ENCODE results near the gene GPATCH4. TPM values are rescaled to one million over a fixed set of nuclear protein-coding genes. Genes with fewer than 3 reads are reported as not detected.
"Not testable (repeated sequence)": the region's sequence is repeated elsewhere in the genome, so short reads cannot be mapped to it uniquely, and the experiment has no call there.

Gene GPATCH4
- total RNA-seq, 1 donor from 2014 or later, result 24.0 TPM

DNA sequence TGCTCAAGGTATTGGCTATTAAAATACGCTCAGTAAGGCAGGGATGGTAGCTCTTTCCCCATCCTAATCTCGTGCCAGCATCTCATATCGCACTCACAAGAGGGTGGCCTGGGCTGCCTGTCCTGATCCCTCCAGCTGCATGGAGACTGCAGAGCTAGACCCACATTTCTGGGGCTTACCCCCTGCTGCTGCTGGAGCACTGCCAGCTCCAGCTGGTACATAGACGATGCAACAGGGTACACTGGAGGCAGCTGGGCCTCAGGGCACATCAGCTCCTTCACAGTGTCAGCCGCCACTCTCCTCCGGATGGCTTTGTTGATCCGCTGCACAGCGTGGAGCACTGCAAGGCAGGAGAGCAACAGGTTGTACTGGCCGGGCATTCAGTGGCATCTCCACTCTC, 44.9 kb downstream of the GPATCH4 start:
- Mint-ChIP-seq H3K27me3 (ENCODE audit: low read depth) (no peaks in the 10 kb centered on the region), H3K4me3 (no peak overlapping the region), H3K36me3 (peaks cover 10% of the 10 kb centered on the region)

DNA sequence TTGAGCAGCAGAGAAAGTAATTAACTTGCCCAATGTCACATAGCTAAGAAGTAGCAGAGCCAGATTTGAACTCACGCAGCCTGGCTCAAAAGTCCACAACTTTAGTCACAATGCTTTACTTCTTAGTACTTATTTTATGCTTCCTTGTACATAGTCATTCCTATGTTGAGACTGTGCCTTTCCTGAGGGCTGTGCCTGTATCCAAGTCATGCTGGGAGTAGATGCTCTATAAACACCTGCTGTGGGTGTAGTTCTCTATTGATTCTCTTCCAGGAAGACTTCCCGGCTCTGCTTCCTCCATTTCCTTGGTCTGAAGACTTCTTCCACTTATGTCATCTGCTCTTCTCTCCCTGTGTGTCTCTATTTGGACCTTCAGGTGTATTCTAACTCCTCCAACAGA, 45.6 kb downstream of the GPATCH4 start:
- Mint-ChIP-seq H3K4me3 (no peak overlapping the region), H3K36me3 (peaks cover 10% of the 10 kb centered on the region), H3K27me3 (ENCODE audit: low read depth) (no peaks in the 10 kb centered on the region), H3K27ac (no peak overlapping the region), H3K9me3 (no peaks in the 10 kb centered on the region), H3K4me1 (no peaks in the 10 kb centered on the region)
- TF ChIP-seq, protein P1, sequence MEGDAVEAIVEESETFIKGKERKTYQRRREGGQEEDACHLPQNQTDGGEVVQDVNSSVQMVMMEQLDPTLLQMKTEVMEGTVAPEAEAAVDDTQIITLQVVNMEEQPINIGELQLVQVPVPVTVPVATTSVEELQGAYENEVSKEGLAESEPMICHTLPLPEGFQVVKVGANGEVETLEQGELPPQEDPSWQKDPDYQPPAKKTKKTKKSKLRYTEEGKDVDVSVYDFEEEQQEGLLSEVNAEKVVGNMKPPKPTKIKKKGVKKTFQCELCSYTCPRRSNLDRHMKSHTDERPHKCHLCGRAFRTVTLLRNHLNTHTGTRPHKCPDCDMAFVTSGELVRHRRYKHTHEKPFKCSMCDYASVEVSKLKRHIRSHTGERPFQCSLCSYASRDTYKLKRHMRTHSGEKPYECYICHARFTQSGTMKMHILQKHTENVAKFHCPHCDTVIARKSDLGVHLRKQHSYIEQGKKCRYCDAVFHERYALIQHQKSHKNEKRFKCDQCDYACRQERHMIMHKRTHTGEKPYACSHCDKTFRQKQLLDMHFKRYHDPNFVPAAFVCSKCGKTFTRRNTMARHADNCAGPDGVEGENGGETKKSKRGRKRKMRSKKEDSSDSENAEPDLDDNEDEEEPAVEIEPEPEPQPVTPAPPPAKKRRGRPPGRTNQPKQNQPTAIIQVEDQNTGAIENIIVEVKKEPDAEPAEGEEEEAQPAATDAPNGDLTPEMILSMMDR (IDR thresholded peaks at IDR 0.05; ENCODE audit: unreplicated experiment), result no peak
- no peak for DNase-seq (ENCODE audit: low spot score in 2 of 2, unreplicated experiment in 2 of 2)

More for the DNA sequence above, 44.9 kb downstream of the GPATCH4 start:
- DNase-seq (ENCODE audit: low spot score in 2 of 2, unreplicated experiment in 2 of 2), result no peak
- TF ChIP-seq, protein P1 (IDR thresholded peaks at IDR 0.05; ENCODE audit: unreplicated experiment), result no peak
- Mint-ChIP-seq H3K9me3 (no peaks in the 10 kb centered on the region), H3K4me1 (no peaks in the 10 kb centered on the region), H3K27ac (no peak overlapping the region)

DNA sequence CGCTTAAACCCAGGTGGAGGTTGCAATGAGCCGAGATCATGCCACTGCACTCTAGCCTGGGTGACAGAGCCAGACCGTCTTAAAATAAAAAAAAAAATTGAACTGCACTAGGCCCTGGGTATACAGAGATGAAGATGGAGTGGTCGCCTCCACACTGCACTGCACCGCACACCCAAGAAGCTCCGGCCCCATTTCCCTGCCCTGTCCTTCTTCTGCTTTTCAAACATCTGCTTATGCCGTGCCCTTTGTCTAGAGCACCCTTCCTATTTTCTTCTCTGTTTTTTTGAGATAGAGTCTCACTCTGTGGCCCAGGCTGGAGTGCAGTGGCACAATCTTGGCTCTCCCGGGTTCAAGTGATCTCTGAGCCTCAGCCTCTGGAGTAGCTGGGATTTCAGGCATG, 46.3 kb downstream of the GPATCH4 start:
- Mint-ChIP-seq H3K27me3 (ENCODE audit: low read depth) (no peaks in the 10 kb centered on the region), H3K27ac (no peak overlapping the region), H3K36me3 (peaks cover 10% of the 10 kb centered on the region), H3K4me1 (no peaks in the 10 kb centered on the region), H3K9me3 (no peaks in the 10 kb centered on the region), H3K4me3 (no peak overlapping the region)
- DNase-seq (ENCODE audit: low spot score in 2 of 2, unreplicated experiment in 2 of 2), result no peak
- TF ChIP-seq, protein P1 (IDR thresholded peaks at IDR 0.05; ENCODE audit: unreplicated experiment), result no peak

DNA sequence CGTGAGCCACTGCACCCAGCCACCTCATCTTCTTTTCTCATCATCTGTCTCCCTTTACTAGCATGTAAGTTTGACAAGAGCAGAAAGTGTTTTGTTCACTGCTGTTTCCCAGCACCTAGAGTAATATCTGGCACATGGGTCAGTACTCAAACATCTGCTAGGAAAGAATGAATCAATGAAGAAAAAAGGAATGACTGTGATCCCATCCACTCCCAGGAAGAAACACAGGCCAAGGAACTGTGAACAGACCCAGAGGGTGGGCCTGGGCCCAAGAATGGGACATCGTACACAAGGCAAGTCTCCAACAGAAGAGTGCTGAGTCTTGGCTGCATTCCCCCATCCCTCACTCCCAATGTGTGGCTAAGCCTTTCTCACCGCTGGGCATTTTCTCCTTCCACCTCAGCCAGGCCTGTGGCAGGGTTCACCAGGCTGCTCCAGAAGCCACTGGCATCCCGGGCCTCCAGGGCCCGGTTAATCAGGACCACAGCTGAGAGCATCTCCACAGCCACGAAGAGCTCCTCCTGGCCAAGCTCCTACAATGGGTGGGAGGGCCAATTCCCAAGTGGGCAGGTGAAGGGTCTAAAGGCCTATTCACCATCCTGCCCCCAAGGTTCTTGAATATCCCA, 47.3 kb downstream of the GPATCH4 start:
- Mint-ChIP-seq H3K27ac (no peak overlapping the region), H3K36me3 (peaks cover 7% of the 10 kb centered on the region), H3K4me1 (no peaks in the 10 kb centered on the region), H3K4me3 (no peak overlapping the region), H3K9me3 (no peaks in the 10 kb centered on the region), H3K27me3 (ENCODE audit: low read depth) (no peaks in the 10 kb centered on the region)
- TF ChIP-seq, protein P1 (IDR thresholded peaks at IDR 0.05; ENCODE audit: unreplicated experiment), result no peak
- no peak for DNase-seq (ENCODE audit: low spot score in 2 of 2, unreplicated experiment in 2 of 2)

DNA sequence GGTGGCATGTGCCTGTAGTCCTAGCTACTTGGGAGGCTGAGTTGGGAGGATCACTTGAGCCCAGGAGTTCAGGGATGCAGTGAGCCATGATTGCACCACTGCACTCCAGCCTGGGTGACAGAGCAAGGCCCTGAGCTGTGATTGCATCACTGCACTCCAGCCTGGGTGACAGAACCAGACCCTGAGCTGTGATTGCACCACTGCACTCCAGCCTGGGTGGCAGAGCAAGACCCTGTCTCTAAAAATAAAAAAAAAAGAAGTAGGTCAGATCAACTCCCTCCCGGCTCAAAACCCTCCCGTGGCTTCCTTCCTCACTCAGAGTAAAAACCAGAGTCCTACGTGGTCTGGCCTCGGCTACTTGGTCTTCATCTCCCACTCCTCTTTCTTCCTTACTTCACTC, 48.3 kb downstream of the GPATCH4 start:
- not testable (repeated sequence) for H3K27me3 Mint-ChIP-seq (ENCODE audit: low read depth); H3K36me3 Mint-ChIP-seq; H3K27ac Mint-ChIP-seq; H3K4me1 Mint-ChIP-seq; H3K4me3 Mint-ChIP-seq; DNase-seq (ENCODE audit: low spot score in 2 of 2, unreplicated experiment in 2 of 2); H3K9me3 Mint-ChIP-seq

DNA sequence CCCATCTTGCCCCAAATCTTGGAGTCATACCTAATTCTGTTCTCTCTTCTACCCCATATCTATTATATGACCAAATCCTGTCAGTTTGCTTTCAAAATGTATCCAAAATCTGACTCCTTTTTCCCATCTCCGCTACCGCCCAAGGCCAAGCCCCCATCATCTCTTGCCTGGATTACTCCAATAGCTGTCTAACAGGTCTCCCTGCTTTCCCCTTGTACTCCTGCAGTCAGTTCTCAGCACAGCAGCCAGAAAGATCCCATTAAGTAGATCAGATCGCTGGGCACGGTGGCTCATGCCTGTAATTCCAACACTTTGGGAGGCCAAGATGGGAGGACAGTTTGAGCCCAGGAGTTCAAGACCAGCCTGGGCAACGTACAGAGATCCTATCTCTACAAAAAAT, 48.8 kb downstream of the GPATCH4 start:
- TF ChIP-seq, protein P1 (IDR thresholded peaks at IDR 0.05; ENCODE audit: unreplicated experiment), result no peak
- Mint-ChIP-seq H3K4me1 (no peaks in the 10 kb centered on the region), H3K4me3 (no peak overlapping the region), H3K27me3 (ENCODE audit: low read depth) (no peaks in the 10 kb centered on the region), H3K9me3 (no peaks in the 10 kb centered on the region), H3K36me3 (peaks cover 7% of the 10 kb centered on the region), H3K27ac (no peak overlapping the region)
- no peak for DNase-seq (ENCODE audit: low spot score in 2 of 2, unreplicated experiment in 2 of 2)
